Measurements from ENCODE around the gene ARID2.

- TF ChIP-seq CTCF (IDR thresholded peaks at IDR 0.05) (no peak), POLR2A (IDR thresholded peaks at IDR 0.05) (no peak), EP300 (IDR thresholded peaks at IDR 0.05) (no peak)
Observed at GRCh38 chr12:45878630-45879255, 149.2 kb downstream of the ARID2 start.
